GM12874 (cell line): ENCODE measurements around the gene SLC25A18.

Experiments
- CTCF ChIP-seq: IDR thresholded peaks from 2 replicates; pipeline ENCODE4 v1.5.1; 2011; ENCODE audit warnings: low read depth, mild to moderate bottlenecking, control low read depth, low read length, moderate library complexity; ENCODE audit not compliant: insufficient read depth

The SLC25A18 gene

GRCh38 chr22:17596226-17596625 lies 32.9 kb downstream of the SLC25A18 start:
- no peak for TF ChIP-seq CTCF

DNA sequence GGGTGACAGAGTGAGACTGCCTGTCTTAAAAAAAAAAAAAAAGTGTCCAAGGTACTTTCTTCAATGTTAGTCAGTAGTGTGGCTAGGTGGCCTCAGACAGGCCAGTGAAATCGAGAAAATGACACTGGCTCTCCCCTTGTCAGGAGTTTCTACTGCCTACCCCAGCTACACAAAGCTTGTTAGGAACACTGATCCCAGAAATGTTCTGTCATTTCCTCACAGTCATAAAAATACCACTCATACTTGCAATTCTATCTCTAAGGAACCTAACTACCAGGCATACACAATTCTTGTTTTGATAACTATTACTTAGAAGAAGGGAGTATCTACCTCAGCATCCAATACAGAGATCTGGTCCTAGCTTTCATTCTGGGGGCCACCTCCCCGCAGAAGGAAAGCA lies 33.9 kb downstream of the SLC25A18 start:
- TF ChIP-seq CTCF, result no peak

- TF ChIP-seq CTCF, result no peak
These were observed 35.0 kb downstream of the SLC25A18 start for GRCh38 chr22:17598318-17598717.

DNA sequence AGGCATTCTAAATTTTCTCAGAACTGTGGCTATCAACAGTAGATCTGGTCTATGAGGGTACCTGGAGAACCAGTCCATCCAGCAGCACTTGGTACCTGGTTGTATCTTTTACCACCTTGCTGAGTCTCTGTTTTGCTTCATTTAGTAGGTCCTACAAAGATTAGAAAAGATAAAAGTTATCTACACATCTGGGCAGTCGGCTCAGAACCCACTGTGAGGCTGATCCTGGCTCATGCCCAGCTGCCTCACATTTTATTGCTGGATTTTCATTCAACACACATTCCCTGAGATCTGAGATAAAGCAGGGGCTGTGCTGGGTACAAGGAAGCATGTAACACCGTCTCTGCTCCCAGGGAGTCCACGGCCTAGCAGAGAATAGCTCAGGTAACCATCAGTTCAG lies 37.7 kb downstream of the SLC25A18 start:
- TF ChIP-seq CTCF, result no peak

GRCh38 chr22:17603668-17604067 lies 40.4 kb downstream of the SLC25A18 start:
- no peak for TF ChIP-seq CTCF

GRCh38 chr22:17606496-17606895 lies 43.2 kb downstream of the SLC25A18 start:
- TF ChIP-seq CTCF, result no peak

DNA sequence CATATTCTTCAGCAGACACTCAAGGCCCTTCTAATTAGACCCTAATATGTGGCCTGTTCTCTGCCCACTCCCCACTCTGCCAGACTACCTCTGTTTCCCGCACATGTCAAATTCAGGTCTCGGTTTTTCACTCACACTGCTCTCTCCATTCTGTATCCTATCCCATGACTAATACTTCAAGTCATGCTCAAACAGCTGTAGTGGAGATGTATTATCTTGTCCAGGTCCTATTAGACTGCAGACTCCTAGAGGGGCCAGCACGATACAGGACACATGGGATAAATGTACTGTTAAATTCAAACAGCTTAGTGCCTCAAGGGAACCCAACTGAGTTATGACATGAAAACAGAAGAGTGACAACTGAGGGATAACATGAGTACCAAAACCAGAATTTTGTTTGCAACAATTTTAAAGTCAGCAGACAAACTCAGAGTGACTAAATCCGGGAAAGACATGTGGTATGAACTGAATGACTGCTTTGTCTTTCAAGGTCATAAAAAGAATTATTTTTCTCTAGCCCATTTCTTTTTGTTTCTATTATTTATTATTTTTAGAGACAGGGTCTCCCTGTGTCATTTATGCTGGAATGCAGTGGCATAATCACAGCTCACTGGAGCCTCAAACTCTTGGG lies 44.7 kb downstream of the SLC25A18 start:
- TF ChIP-seq CTCF, result no peak
